Common myeloid progenitor, CD34-positive (primary cell): ENCODE results near the gene ANGPTL5.
A peak's percentile ranks its signal among the peaks of the same experiment; 100 is the strongest.

Source experiments
- CTCF ChIA-PET: fragments of 350-600 bp; sonication (Branson Sonifier 250); formaldehyde crosslinking; loops from one replicate; lab custom pipeline; 2021; ENCODE audit warnings: antibody characterized with exemption; lab: Charles Lee
- POLR2A ChIA-PET: fragments of 350-600 bp; sonication (Branson Sonifier 250); formaldehyde crosslinking; loops from one replicate; lab custom pipeline; 2021; ENCODE audit warnings: antibody characterized with exemption; lab: Charles Lee
- DNase-seq, 3 donors: peaks; one replicate each; pipeline versions ENCODE4 v3.0.0 to v3.0.0-alpha.2; 2013
- H3K27ac ChIP-seq, 2 experiments: 1 replicate in 1 of 2; 2 replicates in 1 of 2; pipeline ENCODE4 v1.7.0; 2013; ENCODE audit warnings: inconsistent platforms in 2 of 2, low read length in 2 of 2, mild to moderate bottlenecking in 2 of 2, low read depth in 1 of 2, moderate library complexity in 1 of 2; ENCODE audit not compliant: severe bottlenecking in 2 of 2, insufficient read depth in 1 of 2, poor library complexity in 1 of 2
- H3K27me3 ChIP-seq, 5 experiments: replicated peaks in 2 of 5; 1 replicate in 3 of 5; 2 replicates in 2 of 5; pipeline versions ENCODE4 v1.6.1 to v1.7.0; 2013; ENCODE audit warnings: low read length in 4 of 5, mild to moderate bottlenecking in 2 of 5, moderate library complexity in 2 of 5, inconsistent platforms in 1 of 5; ENCODE audit not compliant: insufficient read depth in 5 of 5, control insufficient read depth in 4 of 5
- H3K36me3 ChIP-seq, 4 experiments: 1 replicate in 2 of 4; 2 replicates in 2 of 4; pipeline versions ENCODE4 v1.6.1 to v1.7.0; 2013; ENCODE audit warnings: low read length in 3 of 4, control low read depth in 1 of 4, mild to moderate bottlenecking in 1 of 4; ENCODE audit not compliant: control insufficient read depth in 4 of 4, insufficient read depth in 4 of 4
- H3K4me1 ChIP-seq, 4 experiments: 1 replicate in 3 of 4; 2 replicates in 1 of 4; pipeline versions ENCODE4 v1.6.1 to v1.7.1; 2013; ENCODE audit warnings: low read length in 3 of 4, mild to moderate bottlenecking in 3 of 4, control low read depth in 1 of 4, inconsistent platforms in 1 of 4, moderate library complexity in 1 of 4; ENCODE audit not compliant: control insufficient read depth in 4 of 4, insufficient read depth in 4 of 4; ENCODE audit errors: control extremely low read depth in 1 of 4
- H3K4me3 ChIP-seq, 7 experiments: 1 replicate in 4 of 7; 2 replicates in 3 of 7; pipeline versions ENCODE4 v1.5.1 to v1.7.0; 2013; ENCODE audit warnings: mild to moderate bottlenecking in 7 of 7, low read length in 6 of 7, moderate library complexity in 6 of 7, inconsistent platforms in 2 of 7, low read depth in 2 of 7, control low read depth in 1 of 7; ENCODE audit not compliant: insufficient read depth in 4 of 7, control insufficient read depth in 1 of 7; ENCODE audit errors: extremely low read depth in 1 of 7
- H3K9me3 ChIP-seq, 5 experiments: 1 replicate in 4 of 5; 2 replicates in 1 of 5; pipeline versions ENCODE4 v1.6.1 to v1.7.1; 2013; ENCODE audit warnings: low read length in 4 of 5, mild to moderate bottlenecking in 2 of 5, inconsistent platforms in 1 of 5, low read depth in 1 of 5, moderate library complexity in 1 of 5; ENCODE audit not compliant: control insufficient read depth in 4 of 5, insufficient read depth in 2 of 5; ENCODE audit errors: control extremely low read depth in 1 of 5
- WGBS: methylation state at CpG from one replicate; pipeline ENCODE4 v1.1.5; 2013; ENCODE audit not compliant: insufficient coverage; 5-methylcytosine and 5-hydroxymethylcytosine counted together

The ANGPTL5 gene

GRCh38 chr11:101907815-101908214 lies 8.5 kb downstream of the ANGPTL5 start:
- WGBS, result 100% methylated on average over 1 of the region's 1 CpG
- no peak overlapping the region for H3K27ac ChIP-seq
- CTCF ChIA-PET, result interaction anchor here (2.3 kb wide), 1 partner anchor 47 kb away, joined by 9 read pairs; no protein-coding TSS in a partner anchor
- POLR2A ChIA-PET, result no interaction called here
- H3K9me3 ChIP-seq, result no peaks in the 10 kb centered on the region
- no peaks in the 10 kb centered on the region for H3K36me3 ChIP-seq
- H3K4me3 ChIP-seq, result no peak overlapping the region
- peaks cover 2 to 4% (median 3%) of the 10 kb centered on the region in 5 experiments for H3K27me3 ChIP-seq
- no peaks in the 10 kb centered on the region for H3K4me1 ChIP-seq
- DNase-seq, result no peak

GRCh38 chr11:101894505-101894904 lies 21.8 kb downstream of the ANGPTL5 start:
- no peak for DNase-seq
- Histone ChIP-seq H3K36me3 (no peaks in the 10 kb centered on the region), H3K4me1 (no peaks in the 10 kb centered on the region), H3K9me3 (no peaks in the 10 kb centered on the region), H3K27me3 (peaks cover 0 to 2% (median 0%) of the 10 kb centered on the region in 5 experiments), H3K4me3 (no peak overlapping the region), H3K27ac (no peak overlapping the region)
- ChIA-PET POLR2A (no interaction called here), CTCF (no interaction called here)
- no CpG with 5 or more reads among the region's 1 CpG for WGBS

GRCh38 chr11:101889767-101890166 lies 26.6 kb downstream of the ANGPTL5 start:
- POLR2A ChIA-PET, result no interaction called here
- WGBS, result 87% methylated on average over 4 of the region's 4 CpGs
- H3K4me3 ChIP-seq, result no peak overlapping the region
- CTCF ChIA-PET, result no interaction called here
- H3K9me3 ChIP-seq, result no peaks in the 10 kb centered on the region
- H3K27me3 ChIP-seq, result peaks cover 0 to 2% (median 0%) of the 10 kb centered on the region in 5 experiments
- no peak overlapping the region for H3K27ac ChIP-seq
- H3K36me3 ChIP-seq, result no peaks in the 10 kb centered on the region
- no peaks in the 10 kb centered on the region for H3K4me1 ChIP-seq
- DNase-seq, result no peak

DNA sequence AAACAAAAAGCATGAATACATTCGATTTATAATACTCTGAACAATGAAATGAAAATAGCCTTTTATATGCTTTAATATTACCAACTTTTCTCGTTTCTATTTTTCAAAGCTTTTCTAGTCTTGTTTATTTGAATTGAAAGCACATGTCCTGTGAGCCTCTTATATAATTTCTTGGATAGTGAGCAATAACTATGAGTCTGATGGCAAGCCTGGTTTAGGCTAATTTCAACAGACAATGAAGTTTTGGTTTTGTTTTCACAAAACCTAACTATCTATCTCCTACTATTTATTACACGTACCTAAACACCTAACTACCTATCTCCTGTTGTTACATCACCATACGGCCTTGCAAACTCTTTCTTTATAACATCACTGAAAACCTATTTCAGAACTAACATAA lies 30.7 kb downstream of the ANGPTL5 start:
- WGBS, result 100% methylated on average over 2 of the region's 4 CpGs
- H3K9me3 ChIP-seq, result no peaks in the 10 kb centered on the region
- DNase-seq, result no peak
- H3K4me1 ChIP-seq, result no peaks in the 10 kb centered on the region
- H3K27me3 ChIP-seq, result peaks cover 0 to 4% (median 1%) of the 10 kb centered on the region in 5 experiments
- no peak overlapping the region for H3K27ac ChIP-seq
- H3K36me3 ChIP-seq, result no peaks in the 10 kb centered on the region
- CTCF ChIA-PET, result interaction anchor here (2.6 kb wide), 1 partner anchor 24 kb away, joined by 7 read pairs; no protein-coding TSS in a partner anchor
- POLR2A ChIA-PET, result no interaction called here
- H3K4me3 ChIP-seq, result no peak overlapping the region

- Histone ChIP-seq H3K27ac (no peak overlapping the region), H3K4me1 (no peaks in the 10 kb centered on the region), H3K36me3 (no peaks in the 10 kb centered on the region), H3K9me3 (no peaks in the 10 kb centered on the region), H3K4me3 (no peak overlapping the region), H3K27me3 (peaks cover 0 to 4% (median 0%) of the 10 kb centered on the region in 5 experiments)
- POLR2A ChIA-PET, result no interaction called here
- CTCF ChIA-PET, result interaction anchor here (1.5 kb wide), 1 partner anchor 20 kb away, joined by 3 read pairs; no protein-coding TSS in a partner anchor
- no peak for DNase-seq
- WGBS, result 100% methylated on average over 2 of the region's 2 CpGs
Observed at GRCh38 chr11:101881586-101881985, 34.7 kb downstream of the ANGPTL5 start.

- H3K27me3 ChIP-seq, result peaks cover 0 to 4% (median 0%) of the 10 kb centered on the region in 5 experiments
- no peak overlapping the region for H3K4me3 ChIP-seq
- H3K9me3 ChIP-seq, result no peaks in the 10 kb centered on the region
- 90% methylated on average over 3 of the region's 4 CpGs for WGBS
- H3K27ac ChIP-seq, result no peak overlapping the region
- no peaks in the 10 kb centered on the region for H3K36me3 ChIP-seq
- no peaks in the 10 kb centered on the region for H3K4me1 ChIP-seq
- peak; percentile 42 to 60 (median 58) for DNase-seq
- CTCF ChIA-PET, result interaction anchor here (0.8 to 1.1 kb wide), 3 partner anchors 19 to 128 kb away, joined by 3 to 6 read pairs (median 3); no protein-coding TSS in a partner anchor
- POLR2A ChIA-PET, result no interaction called here
Observed at GRCh38 chr11:101880222-101880621, 36.1 kb downstream of the ANGPTL5 start.

- Histone ChIP-seq H3K4me3 (no peak overlapping the region), H3K27ac (no peak overlapping the region), H3K9me3 (no peaks in the 10 kb centered on the region), H3K36me3 (no peaks in the 10 kb centered on the region), H3K4me1 (no peaks in the 10 kb centered on the region), H3K27me3 (peaks cover 0 to 8% (median 2%) of the 10 kb centered on the region in 5 experiments)
- 94% methylated on average over 3 of the region's 6 CpGs for WGBS
- ChIA-PET CTCF (no interaction called here), POLR2A (no interaction called here)
- no peak for DNase-seq
Observed at GRCh38 chr11:101872171-101872882, 44.0 kb downstream of the ANGPTL5 start.
